Stimulated activated naive CD8-positive, alpha-beta T cell treated with anti-CD3 and anti-CD28 coated beads, Interleukin-15, Interleukin-2, amounts not matched to agents 100 ng/mL and 50 ng/mL, for 24 hours (primary cell): Measurements from ENCODE around the gene NBEA.

Source experiments
- H3K27ac Mint-ChIP-seq: one replicate; pipeline ENCODE4 v1.8.0; 2021; ENCODE audit warnings: mild to moderate bottlenecking, mixed read lengths
- H3K27me3 Mint-ChIP-seq: one replicate; pipeline ENCODE4 v1.8.0; 2021; ENCODE audit warnings: mixed read lengths
- H3K36me3 Mint-ChIP-seq: one replicate; pipeline ENCODE4 v1.8.0; 2021; ENCODE audit warnings: low read depth, mixed read lengths
- H3K4me1 Mint-ChIP-seq: one replicate; pipeline ENCODE4 v1.8.0; 2021; ENCODE audit warnings: low read depth, mixed read lengths
- H3K4me3 Mint-ChIP-seq: one replicate; pipeline ENCODE4 v1.8.0; 2021; ENCODE audit warnings: mild to moderate bottlenecking, mixed read lengths
- H3K9me3 Mint-ChIP-seq: one replicate; pipeline ENCODE4 v1.8.0; 2021; ENCODE audit warnings: mixed read lengths

The NBEA gene

DNA sequence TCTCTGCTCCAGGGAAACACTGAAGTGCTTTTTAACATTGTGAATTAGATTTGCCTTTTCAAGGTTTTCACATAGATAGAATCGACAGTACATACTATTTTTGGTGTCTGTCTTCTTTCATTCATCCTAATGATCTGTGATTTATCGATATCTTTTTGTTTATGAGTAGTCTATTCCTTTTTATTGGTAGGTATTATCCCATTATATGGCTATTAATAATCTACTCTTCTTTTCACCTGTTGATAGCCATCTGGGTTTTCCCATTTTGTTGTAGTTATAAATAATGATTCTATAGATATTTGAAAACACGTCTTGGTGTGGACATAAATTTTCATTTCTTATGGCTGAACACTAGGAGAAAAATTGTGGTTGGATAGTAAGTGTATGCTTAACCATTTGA lies 271.8 kb downstream of the NBEA start:
- Mint-ChIP-seq H3K36me3 (no peaks in the 10 kb centered on the region), H3K27me3 (no peaks in the 10 kb centered on the region), H3K4me1 (no peaks in the 10 kb centered on the region), H3K9me3 (no peaks in the 10 kb centered on the region), H3K27ac (no peak overlapping the region), H3K4me3 (no peak overlapping the region)

DNA sequence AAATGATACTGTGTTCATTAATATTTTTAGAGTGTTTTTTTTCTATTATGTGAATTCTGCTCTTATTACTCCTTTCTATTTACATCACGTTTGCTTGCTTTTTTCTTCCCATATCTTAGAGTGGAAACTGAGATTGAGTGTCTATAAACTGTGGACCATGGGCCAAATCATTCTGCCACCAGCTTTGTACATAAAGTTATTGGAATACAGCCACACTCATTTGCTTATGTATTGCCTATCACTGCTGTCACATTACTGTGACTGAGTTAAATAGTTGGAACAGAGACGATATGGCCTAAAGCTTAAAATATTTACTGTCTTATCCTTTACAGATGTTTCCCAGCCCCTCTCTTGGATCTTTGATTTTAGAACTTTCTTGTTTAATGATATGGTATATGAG lies 274.1 kb downstream of the NBEA start:
- Mint-ChIP-seq H3K4me3 (no peak overlapping the region), H3K4me1 (no peaks in the 10 kb centered on the region), H3K27me3 (no peaks in the 10 kb centered on the region), H3K27ac (no peak overlapping the region), H3K36me3 (no peaks in the 10 kb centered on the region), H3K9me3 (peaks cover 12% of the 10 kb centered on the region)

DNA sequence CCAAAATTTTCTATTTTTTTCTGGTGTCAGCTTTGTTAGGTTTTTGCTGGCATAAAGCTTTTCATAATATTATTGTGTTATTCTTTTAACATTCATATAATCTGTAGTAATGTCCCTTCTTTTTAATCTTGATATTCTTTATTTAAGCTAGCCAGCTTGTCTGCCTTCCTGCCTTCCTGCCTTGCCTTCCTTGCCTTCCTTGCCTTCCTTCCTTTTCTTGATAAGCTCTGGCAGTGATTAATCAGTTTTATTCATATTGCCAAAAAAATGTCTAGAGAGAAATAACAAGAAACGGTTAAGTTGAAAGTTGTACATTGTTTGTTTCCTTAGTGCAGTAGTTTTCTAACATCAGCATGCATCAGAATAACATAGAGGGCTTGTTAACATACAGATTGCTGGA lies 277.0 kb downstream of the NBEA start:
- Mint-ChIP-seq H3K36me3 (no peaks in the 10 kb centered on the region), H3K4me1 (no peaks in the 10 kb centered on the region), H3K27me3 (no peaks in the 10 kb centered on the region), H3K27ac (no peak overlapping the region), H3K9me3 (peaks cover 12% of the 10 kb centered on the region), H3K4me3 (no peak overlapping the region)

DNA sequence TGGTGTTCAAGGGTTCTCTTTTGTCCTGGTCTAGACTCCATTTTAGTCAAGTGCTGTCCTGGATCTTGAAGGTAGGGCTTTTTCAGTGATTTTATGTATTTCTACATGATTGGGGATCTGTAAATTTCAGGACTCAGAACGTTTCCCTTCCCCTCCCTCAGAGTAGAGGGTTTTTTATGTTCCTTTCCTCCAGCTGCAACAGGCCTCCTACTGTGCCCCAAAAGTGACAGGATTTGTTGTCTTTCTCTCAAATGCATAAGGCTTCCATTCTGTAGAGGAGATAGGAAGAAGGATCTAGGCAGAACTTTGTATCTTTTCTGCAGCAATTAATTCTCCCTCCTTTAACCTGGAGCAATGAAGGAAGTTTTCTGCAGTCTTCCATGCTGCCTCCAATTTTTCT lies 283.1 kb downstream of the NBEA start:
- peaks cover 2% of the 10 kb centered on the region for H3K9me3 Mint-ChIP-seq
- no peak overlapping the region for H3K4me3 Mint-ChIP-seq
- H3K27me3 Mint-ChIP-seq, result no peaks in the 10 kb centered on the region
- no peak overlapping the region for H3K27ac Mint-ChIP-seq
- no peaks in the 10 kb centered on the region for H3K4me1 Mint-ChIP-seq
- no peaks in the 10 kb centered on the region for H3K36me3 Mint-ChIP-seq

DNA sequence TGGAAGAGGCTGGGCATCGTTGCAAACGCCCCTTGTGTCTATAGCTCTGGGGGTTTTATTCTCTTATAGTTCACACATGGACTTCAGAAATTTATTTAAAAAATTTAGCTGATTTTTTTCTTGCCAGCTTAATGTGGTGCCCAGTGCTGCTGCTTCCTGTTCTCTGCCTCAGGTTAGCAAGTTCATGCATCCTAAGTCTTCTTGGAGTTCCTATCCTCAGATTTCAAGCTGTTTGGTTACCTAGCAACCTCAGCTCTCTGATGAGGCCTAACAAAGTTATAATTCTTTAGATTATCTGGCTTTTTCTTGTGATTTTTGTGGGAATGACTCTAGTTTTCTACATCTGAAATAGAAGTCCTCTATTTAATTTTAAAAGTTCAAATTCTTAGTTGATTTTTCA lies 283.5 kb downstream of the NBEA start:
- H3K4me3 Mint-ChIP-seq, result no peak overlapping the region

DNA sequence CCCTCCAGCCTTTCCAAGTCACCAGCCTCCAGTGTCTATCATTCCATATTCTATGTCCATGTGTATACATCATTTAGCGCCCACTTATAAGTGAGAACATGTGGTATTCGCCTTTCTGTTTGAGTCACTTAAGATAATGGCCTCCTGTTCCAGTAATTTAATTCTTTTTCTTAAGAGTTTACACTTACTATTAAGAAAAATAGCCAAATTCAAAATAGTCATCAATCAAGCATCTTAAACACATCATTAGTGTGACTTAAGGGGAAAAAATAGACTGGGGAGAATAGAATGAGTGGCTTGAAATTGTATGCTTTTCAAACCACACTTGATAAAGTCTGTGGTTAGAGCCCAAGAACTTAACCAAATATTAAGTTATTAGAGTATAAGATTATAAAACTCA lies 286.5 kb downstream of the NBEA start:
- no peak overlapping the region for H3K4me3 Mint-ChIP-seq
- no peaks in the 10 kb centered on the region for H3K27me3 Mint-ChIP-seq
- H3K27ac Mint-ChIP-seq, result no peak overlapping the region
- H3K4me1 Mint-ChIP-seq, result no peaks in the 10 kb centered on the region
- no peaks in the 10 kb centered on the region for H3K9me3 Mint-ChIP-seq
- no peaks in the 10 kb centered on the region for H3K36me3 Mint-ChIP-seq

More for the DNA sequence above, 283.5 kb downstream of the NBEA start:
- no peaks in the 10 kb centered on the region for H3K36me3 Mint-ChIP-seq
- no peaks in the 10 kb centered on the region for H3K9me3 Mint-ChIP-seq
- no peaks in the 10 kb centered on the region for H3K27me3 Mint-ChIP-seq
- H3K4me1 Mint-ChIP-seq, result no peaks in the 10 kb centered on the region
- no peak overlapping the region for H3K27ac Mint-ChIP-seq

DNA sequence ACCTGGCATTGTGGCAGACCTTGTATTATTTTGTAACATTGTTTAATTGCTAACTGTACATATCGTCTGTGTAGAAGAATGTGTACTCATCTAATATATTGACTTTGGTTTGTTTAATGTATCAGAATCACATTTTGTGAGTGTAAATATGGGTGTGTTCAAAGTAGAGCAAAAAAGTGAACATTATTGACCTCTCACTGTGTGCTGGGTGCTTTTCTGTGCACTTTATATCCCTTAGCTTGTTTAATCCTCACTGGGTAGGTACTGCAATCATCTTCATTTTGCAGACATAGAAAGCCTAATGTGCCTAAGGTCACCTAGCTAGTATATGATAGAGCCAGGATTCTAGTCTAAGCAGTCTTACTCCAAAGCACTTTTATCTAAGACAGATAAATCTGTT lies 289.4 kb downstream of the NBEA start:
- Mint-ChIP-seq H3K4me1 (no peaks in the 10 kb centered on the region), H3K27ac (no peak overlapping the region)

DNA sequence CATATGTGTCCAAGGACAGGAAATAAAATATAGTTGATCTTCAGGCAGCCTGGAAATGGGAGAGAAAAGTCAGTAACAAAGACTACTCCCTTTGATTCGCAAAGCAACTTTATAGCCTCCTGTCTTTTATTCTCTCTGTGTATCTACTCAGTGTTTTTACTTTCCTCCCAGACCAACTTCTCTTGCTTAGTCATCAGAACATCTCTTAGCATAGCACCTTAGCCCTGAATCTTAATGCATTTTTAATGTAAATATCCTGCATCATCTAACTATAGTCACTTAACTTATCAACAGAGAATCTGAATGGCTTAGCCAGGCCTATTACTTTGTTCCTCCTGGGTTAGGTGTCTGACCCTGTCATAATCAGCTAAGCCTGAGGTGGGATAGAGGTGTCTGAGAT lies 296.2 kb downstream of the NBEA start:
- H3K4me3 Mint-ChIP-seq, result no peak overlapping the region
- H3K36me3 Mint-ChIP-seq, result no peaks in the 10 kb centered on the region
- H3K27me3 Mint-ChIP-seq, result no peaks in the 10 kb centered on the region
- peaks cover 7% of the 10 kb centered on the region for H3K9me3 Mint-ChIP-seq
- H3K27ac Mint-ChIP-seq, result no peak overlapping the region
- H3K4me1 Mint-ChIP-seq, result no peaks in the 10 kb centered on the region

More for the DNA sequence above, 289.4 kb downstream of the NBEA start:
- H3K4me3 Mint-ChIP-seq, result no peak overlapping the region
- H3K27me3 Mint-ChIP-seq, result no peaks in the 10 kb centered on the region
- no peaks in the 10 kb centered on the region for H3K9me3 Mint-ChIP-seq
- H3K36me3 Mint-ChIP-seq, result no peaks in the 10 kb centered on the region

DNA sequence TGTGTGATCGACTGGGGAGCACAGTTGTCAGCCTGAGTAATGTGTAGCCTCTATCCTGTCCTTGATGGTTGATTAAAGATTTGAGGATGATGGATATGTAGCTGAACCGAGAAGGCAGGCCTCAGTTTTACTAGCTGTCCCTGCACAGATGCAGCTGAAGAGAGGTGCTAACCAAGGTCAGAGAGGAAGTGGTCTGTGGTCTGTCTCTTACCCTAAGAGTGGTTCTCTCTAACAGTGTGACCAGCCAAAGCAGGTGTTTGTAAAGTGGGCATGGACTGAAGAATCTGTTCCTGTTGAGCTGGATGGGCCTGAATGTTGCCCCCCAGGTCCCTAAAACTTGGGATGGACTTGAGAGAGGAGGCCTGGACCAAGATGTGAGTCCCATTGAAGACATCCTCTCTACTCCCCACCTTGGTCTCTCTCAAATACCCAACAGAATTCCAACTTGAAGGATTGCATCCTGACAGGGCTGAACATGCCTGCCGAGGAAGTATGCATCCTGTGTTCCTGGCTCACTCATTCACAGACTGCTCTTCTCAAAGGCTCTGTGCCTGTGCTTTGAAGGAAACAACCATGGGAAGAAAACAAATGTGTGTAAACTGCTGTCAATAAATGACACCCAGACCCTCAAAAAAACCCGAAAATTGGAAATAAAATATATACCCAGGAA lies 310.6 kb downstream of the NBEA start:
- Mint-ChIP-seq H3K4me3 (no peak overlapping the region), H3K27ac (no peak overlapping the region), H3K9me3 (peaks cover 4% of the 10 kb centered on the region), H3K36me3 (peaks cover 15% of the 10 kb centered on the region), H3K4me1 (peaks cover 5% of the 10 kb centered on the region), H3K27me3 (no peaks in the 10 kb centered on the region)

DNA sequence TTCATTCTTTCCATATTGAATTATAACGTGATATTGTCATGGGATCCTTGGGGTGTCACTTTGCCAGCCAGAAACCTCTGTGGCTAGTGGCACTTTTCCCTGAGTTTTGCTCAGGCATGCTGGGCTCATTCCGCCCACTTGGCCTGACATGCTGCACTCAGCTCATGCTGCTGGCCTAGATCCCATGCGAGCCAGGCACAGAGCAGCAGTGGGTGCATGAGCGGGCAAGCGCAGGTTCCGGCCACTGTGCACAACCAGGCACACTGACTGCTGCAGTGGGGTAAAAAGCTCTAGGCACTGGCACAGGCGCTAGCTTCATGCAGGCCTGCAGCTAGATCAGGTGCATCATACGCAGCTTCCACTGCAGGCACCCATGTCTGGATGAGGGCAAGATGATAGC lies 313.2 kb downstream of the NBEA start:
- Mint-ChIP-seq H3K9me3 (peaks cover 4% of the 10 kb centered on the region), H3K27me3 (no peaks in the 10 kb centered on the region), H3K4me1 (peaks cover 5% of the 10 kb centered on the region), H3K36me3 (peaks cover 5% of the 10 kb centered on the region), H3K27ac (no peak overlapping the region), H3K4me3 (no peak overlapping the region)

DNA sequence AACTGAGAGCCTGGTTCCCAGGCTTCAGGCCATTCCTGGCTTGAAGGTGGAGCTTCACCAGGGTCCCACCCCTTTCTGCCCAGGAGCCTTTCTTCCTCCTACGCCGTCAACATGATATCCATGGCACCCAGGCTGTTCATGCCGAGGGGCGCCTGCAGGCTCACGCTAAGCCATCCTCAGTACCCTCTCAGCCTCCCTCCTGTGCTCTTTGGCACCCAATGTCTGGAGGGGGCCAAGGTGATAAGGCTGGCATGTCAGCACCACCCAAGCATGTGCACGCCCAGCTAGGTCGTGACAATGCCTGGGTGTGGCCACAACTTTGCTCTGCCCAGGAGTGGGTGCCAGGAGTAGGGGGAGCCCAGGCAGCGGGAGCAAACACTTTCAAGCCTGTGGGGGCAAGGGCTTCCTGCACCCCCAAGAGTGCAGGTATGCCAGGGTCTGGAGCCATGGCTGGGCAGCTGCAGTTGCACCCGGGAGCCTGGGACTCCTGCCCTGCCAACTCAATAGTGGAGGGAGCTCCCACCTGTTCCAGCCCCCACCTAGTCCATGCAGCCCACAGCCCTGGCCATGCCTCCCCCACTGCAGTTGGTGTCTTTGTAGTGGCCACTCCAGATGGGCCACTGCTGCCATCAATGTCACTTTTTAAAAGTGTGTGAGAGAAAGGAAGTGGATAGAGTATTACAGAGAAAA lies 314.5 kb downstream of the NBEA start:
- H3K27me3 Mint-ChIP-seq, result no peaks in the 10 kb centered on the region
- H3K4me3 Mint-ChIP-seq, result no peak overlapping the region
- peaks cover 4% of the 10 kb centered on the region for H3K4me1 Mint-ChIP-seq
- peaks cover 4% of the 10 kb centered on the region for H3K36me3 Mint-ChIP-seq
- H3K27ac Mint-ChIP-seq, result no peak overlapping the region
- peaks cover 4% of the 10 kb centered on the region for H3K9me3 Mint-ChIP-seq

DNA sequence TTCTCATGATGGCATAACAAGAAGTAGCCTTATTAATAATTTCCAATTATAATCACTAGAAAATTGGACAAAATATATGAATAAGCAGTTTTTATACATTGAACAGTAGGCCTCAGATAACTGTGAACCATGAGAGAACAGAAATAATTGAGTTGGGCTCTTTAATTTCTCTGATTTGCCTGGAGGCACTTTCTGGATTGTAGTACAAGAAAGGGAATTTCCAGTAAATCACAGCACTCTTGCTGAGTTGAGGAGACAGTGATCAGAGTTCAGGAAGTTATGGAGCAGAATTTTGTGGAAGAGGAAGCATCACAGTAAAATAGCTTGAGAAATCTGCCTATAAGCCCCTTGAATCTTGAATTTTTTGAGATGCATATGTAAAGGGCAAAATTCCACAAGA lies 318.2 kb downstream of the NBEA start:
- H3K27me3 Mint-ChIP-seq, result no peaks in the 10 kb centered on the region
- peaks cover 16% of the 10 kb centered on the region for H3K9me3 Mint-ChIP-seq
- H3K27ac Mint-ChIP-seq, result no peak overlapping the region
- H3K36me3 Mint-ChIP-seq, result no peaks in the 10 kb centered on the region
- H3K4me1 Mint-ChIP-seq, result no peaks in the 10 kb centered on the region
- no peak overlapping the region for H3K4me3 Mint-ChIP-seq

DNA sequence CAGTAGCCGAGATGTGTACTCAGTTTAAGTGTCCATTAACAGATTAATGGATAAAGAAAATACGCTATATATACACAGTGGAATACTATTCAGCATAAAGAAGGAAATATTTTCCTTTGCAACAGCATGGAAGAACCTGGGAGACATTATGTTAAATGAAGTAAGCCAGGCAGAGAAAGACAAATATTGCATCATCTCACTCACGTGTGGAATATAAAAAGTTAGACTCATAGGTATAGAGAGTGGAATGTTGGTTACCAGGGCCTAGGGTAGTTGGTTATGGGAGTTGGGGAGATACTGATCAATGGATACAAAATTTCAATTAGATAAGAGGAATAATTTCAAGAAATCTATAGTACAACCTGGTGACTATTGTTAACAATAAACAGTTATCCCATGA lies 324.3 kb downstream of the NBEA start:
- H3K27me3 Mint-ChIP-seq, result no peaks in the 10 kb centered on the region
- peaks cover 5% of the 10 kb centered on the region for H3K36me3 Mint-ChIP-seq
- no peak overlapping the region for H3K4me3 Mint-ChIP-seq
- H3K9me3 Mint-ChIP-seq, result peaks cover 33% of the 10 kb centered on the region
- H3K4me1 Mint-ChIP-seq, result no peaks in the 10 kb centered on the region
- H3K27ac Mint-ChIP-seq, result no peak overlapping the region

DNA sequence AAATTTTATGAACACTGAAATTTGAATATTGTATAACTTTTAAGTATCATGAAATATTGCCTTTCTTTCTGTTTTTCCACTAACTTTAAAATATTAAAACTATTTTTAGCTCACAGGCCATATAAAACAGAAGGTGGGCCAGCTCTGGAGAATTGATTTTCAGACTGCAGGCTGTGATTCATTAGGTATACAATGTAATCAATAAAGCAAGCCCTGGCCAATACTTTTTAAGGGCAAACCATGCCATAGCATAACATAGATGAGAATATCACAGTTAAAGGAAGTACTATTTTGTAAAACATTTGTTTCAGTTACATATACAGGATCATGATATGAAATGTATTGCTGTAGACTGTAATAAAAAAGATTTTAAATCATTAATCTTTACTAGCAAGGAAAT lies 336.8 kb downstream of the NBEA start:
- H3K4me3 Mint-ChIP-seq, result no peak overlapping the region
- H3K27ac Mint-ChIP-seq, result no peak overlapping the region
- H3K4me1 Mint-ChIP-seq, result no peaks in the 10 kb centered on the region
- H3K27me3 Mint-ChIP-seq, result no peaks in the 10 kb centered on the region
- H3K36me3 Mint-ChIP-seq, result no peaks in the 10 kb centered on the region
- no peaks in the 10 kb centered on the region for H3K9me3 Mint-ChIP-seq

DNA sequence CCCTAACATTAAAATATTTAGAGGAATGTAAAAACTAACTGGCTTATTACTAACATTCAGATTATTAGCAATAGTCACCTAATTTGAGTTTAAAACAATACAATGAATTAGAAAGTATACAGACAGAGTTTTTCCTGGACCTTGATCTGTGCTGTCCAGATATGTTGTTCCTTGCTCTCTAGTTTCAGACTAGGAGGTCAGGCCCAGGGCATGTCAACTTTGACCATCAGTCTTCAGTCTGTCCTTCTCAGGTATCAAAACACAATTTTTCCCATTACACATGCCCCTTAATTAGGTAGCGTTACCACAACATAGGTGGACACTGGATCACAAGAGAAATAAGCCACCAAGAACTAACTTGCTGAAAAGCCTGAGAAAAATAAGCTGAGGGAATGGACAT lies 337.4 kb downstream of the NBEA start:
- no peaks in the 10 kb centered on the region for H3K9me3 Mint-ChIP-seq
- H3K4me3 Mint-ChIP-seq, result no peak overlapping the region
- H3K4me1 Mint-ChIP-seq, result no peaks in the 10 kb centered on the region
- H3K36me3 Mint-ChIP-seq, result no peaks in the 10 kb centered on the region
- H3K27me3 Mint-ChIP-seq, result no peaks in the 10 kb centered on the region
- no peak overlapping the region for H3K27ac Mint-ChIP-seq

DNA sequence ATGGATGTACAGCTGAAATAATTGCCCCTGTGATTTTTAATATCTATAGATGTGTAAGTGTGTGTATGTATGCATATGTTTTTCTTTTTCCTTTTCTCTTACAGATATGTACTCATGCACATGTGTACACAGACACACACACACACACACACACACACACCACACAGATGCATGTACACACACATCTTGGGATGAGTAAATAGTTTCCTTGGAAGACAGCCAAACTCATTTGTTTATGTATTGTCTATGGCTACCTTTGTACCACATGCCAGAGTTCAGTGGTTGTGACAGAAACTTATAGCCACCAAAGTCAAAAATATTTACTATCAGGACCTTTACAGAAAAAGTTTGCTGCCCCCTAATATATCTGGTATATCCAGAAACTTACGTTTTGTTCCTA lies 341.8 kb downstream of the NBEA start:
- H3K4me1 Mint-ChIP-seq, result no peaks in the 10 kb centered on the region
- no peaks in the 10 kb centered on the region for H3K9me3 Mint-ChIP-seq
- no peak overlapping the region for H3K4me3 Mint-ChIP-seq
- H3K36me3 Mint-ChIP-seq, result no peaks in the 10 kb centered on the region
- no peaks in the 10 kb centered on the region for H3K27me3 Mint-ChIP-seq
- no peak overlapping the region for H3K27ac Mint-ChIP-seq
